ENCODE results near the gene HOMER1.
A peak's percentile ranks its signal among the peaks of the same experiment; 100 is the strongest.

DNA sequence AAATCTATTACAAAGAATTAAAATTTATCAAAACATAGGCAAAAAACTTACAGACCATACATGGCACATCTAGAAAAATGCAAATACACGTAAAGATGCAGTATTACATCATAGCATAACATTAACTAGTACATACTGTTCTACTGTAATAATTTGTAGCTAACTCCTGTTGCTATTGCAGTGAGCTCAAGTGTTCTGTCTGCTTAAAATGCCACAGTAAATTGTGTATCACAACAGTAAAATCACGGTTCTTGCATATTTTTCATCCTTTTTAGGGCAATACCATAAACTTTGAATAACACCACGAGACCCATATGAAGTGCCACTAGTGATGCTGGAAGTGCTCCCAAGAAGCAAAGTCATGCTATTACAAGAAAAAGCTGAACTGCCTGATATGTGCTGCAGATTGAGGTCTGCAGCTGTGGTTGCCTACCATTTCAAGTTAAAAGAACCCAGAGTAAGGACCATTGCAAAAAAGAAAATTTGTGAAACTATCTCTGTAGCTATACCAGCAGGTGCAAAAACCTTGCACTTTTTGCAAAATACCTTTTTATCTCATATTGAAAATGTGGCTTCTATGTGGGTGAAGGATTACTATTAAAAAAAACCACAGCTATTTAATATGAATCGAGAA lies 14.2 kb downstream of the HOMER1 start:
- TF ChIP-seq, protein P1, sequence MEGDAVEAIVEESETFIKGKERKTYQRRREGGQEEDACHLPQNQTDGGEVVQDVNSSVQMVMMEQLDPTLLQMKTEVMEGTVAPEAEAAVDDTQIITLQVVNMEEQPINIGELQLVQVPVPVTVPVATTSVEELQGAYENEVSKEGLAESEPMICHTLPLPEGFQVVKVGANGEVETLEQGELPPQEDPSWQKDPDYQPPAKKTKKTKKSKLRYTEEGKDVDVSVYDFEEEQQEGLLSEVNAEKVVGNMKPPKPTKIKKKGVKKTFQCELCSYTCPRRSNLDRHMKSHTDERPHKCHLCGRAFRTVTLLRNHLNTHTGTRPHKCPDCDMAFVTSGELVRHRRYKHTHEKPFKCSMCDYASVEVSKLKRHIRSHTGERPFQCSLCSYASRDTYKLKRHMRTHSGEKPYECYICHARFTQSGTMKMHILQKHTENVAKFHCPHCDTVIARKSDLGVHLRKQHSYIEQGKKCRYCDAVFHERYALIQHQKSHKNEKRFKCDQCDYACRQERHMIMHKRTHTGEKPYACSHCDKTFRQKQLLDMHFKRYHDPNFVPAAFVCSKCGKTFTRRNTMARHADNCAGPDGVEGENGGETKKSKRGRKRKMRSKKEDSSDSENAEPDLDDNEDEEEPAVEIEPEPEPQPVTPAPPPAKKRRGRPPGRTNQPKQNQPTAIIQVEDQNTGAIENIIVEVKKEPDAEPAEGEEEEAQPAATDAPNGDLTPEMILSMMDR (conservative IDR thresholded peaks at IDR 0.05; ENCODE audit: low read depth, low read length), result no peak
- TF ChIP-seq RAD21 (IDR thresholded peaks at IDR 0.05; ENCODE audit: low read length), result no peak
- no peak for TF ChIP-seq POLR2A (IDR thresholded peaks at IDR 0.05; ENCODE audit: low read depth, low read length)
- TF ChIP-seq MXI1 (IDR thresholded peaks at IDR 0.05; ENCODE audit: borderline replicate concordance, low read depth, low read length), result no peak
- TF ChIP-seq BHLHE40 (IDR thresholded peaks at IDR 0.05; ENCODE audit: low read depth, low read length), result no peak
- TF ChIP-seq NFE2L2 (IDR thresholded peaks at IDR 0.05; ENCODE audit: low read depth, low read length), result no peak
- TF ChIP-seq, protein P2, sequence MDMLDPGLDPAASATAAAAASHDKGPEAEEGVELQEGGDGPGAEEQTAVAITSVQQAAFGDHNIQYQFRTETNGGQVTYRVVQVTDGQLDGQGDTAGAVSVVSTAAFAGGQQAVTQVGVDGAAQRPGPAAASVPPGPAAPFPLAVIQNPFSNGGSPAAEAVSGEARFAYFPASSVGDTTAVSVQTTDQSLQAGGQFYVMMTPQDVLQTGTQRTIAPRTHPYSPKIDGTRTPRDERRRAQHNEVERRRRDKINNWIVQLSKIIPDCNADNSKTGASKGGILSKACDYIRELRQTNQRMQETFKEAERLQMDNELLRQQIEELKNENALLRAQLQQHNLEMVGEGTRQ (IDR thresholded peaks at IDR 0.05; ENCODE audit: low read depth, low read length), result no peak
- no peak for TF ChIP-seq MAFK (IDR thresholded peaks at IDR 0.05; ENCODE audit: low read depth, low read length)
- TF ChIP-seq RCOR1 (IDR thresholded peaks at IDR 0.05; ENCODE audit: insufficient replicate concordance, low read length), result no peak
- 0 out of 2 replicates have a peak, but pooled peaks have one; percentile 2 for TF ChIP-seq CEBPB (IDR thresholded peaks at IDR 0.05; ENCODE audit: low read depth, low read length)
- no peak for TF ChIP-seq RFX5 (IDR thresholded peaks at IDR 0.05; ENCODE audit: low read depth, low read length)
- TF ChIP-seq MAZ (IDR thresholded peaks at IDR 0.05; ENCODE audit: borderline replicate concordance, low read depth, low read length), result no peak
- no peak for TF ChIP-seq CHD1 (IDR thresholded peaks at IDR 0.05; ENCODE audit: low read depth, low read length)
- TF ChIP-seq, protein P3, sequence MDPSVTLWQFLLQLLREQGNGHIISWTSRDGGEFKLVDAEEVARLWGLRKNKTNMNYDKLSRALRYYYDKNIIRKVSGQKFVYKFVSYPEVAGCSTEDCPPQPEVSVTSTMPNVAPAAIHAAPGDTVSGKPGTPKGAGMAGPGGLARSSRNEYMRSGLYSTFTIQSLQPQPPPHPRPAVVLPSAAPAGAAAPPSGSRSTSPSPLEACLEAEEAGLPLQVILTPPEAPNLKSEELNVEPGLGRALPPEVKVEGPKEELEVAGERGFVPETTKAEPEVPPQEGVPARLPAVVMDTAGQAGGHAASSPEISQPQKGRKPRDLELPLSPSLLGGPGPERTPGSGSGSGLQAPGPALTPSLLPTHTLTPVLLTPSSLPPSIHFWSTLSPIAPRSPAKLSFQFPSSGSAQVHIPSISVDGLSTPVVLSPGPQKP (IDR thresholded peaks at IDR 0.05; ENCODE audit: borderline replicate concordance, low read depth, low read length), result no peak
